Activated CD8-positive, alpha-beta T cell treated with anti-CD3 and anti-CD28 coated beads, Interleukin-2, amount 10 ng/mL, durations not matched to agents 7 days and 5 days (primary cell): ENCODE measurements around the gene LCLAT1. TPM values are rescaled to one million over a fixed set of nuclear protein-coding genes. Genes with fewer than 3 reads are reported as not detected.

ENCODE experiments used
- ATAC-seq: fragments of 150-1000 bp; cut with Tn5 transposase; one replicate; pipeline ENCODE4 v1.10.0; 2021; ENCODE audit warnings: moderate library complexity
- CTCF ChIA-PET: fragments of 350-600 bp; sonication (Branson Sonifier 250); formaldehyde crosslinking; loops from one replicate; lab custom pipeline; 2021; ENCODE audit warnings: antibody characterized with exemption; lab: Charles Lee
- POLR2A ChIA-PET: fragments of 350-600 bp; sonication (Branson Sonifier 250); formaldehyde crosslinking; loops from one replicate; lab custom pipeline; 2021; ENCODE audit warnings: antibody characterized with exemption; lab: Charles Lee
- DNase-seq: peaks from one replicate; pipeline ENCODE4 v3.0.0-alpha.2; 2020
- H3K27ac Mint-ChIP-seq: one replicate; pipeline ENCODE4 v1.8.0; 2021; ENCODE audit warnings: mild to moderate bottlenecking, mixed read lengths
- H3K27me3 Mint-ChIP-seq: one replicate; pipeline ENCODE4 v1.8.0; 2021; ENCODE audit warnings: low read depth, mixed read lengths
- H3K36me3 Mint-ChIP-seq: one replicate; pipeline ENCODE4 v1.8.0; 2021; ENCODE audit warnings: low read depth, mixed read lengths
- H3K4me1 Mint-ChIP-seq: one replicate; pipeline ENCODE4 v1.8.0; 2021; ENCODE audit warnings: low read depth, mixed read lengths
- H3K4me3 Mint-ChIP-seq: one replicate; pipeline ENCODE4 v1.8.0; 2021; ENCODE audit warnings: mild to moderate bottlenecking, mixed read lengths
- H3K9me3 Mint-ChIP-seq: one replicate; pipeline ENCODE4 v1.8.0; 2022; ENCODE audit warnings: mixed read lengths; ENCODE audit not compliant: insufficient read depth
- total RNA-seq, 2 experiments: library from RNA; stranded (reverse); gene quantifications; one replicate each; pipeline ENCODE4 v1.2.3, GENCODE V29; 2021

Gene LCLAT1
- total RNA-seq, 2 experiments from 2014 or later = 25.1 to 25.3 TPM

DNA sequence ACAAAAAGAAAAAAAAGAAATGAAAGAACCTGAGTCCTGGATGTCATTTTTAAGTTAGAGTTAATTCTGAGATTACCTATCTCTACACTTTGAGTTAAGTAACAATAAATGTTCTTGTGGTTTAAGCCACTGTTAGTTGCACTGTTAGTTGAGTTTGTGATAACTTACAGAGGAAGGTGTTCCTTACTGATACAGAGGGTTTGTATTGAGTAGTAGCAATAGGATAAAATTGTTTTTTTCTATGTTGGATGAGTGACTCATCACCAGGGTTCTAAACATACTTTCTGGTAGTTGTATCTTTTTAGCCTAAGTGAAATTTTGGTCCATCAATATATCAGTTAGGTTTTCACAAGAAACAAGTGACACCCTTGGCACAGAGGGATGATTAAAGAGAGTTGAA lies 4.0 kb upstream of the LCLAT1 start:
- Mint-ChIP-seq H3K4me1 (peaks cover 21% of the 10 kb centered on the region), H3K27ac (no peak overlapping the region), H3K4me3 (no peak overlapping the region), H3K36me3 (peaks cover 6% of the 10 kb centered on the region), H3K9me3 (no peaks in the 10 kb centered on the region), H3K27me3 (no peaks in the 10 kb centered on the region)
- DNase-seq (no peak), ATAC-seq (no peak)
- CTCF ChIA-PET = no interaction called here
- POLR2A ChIA-PET = no interaction called here

DNA sequence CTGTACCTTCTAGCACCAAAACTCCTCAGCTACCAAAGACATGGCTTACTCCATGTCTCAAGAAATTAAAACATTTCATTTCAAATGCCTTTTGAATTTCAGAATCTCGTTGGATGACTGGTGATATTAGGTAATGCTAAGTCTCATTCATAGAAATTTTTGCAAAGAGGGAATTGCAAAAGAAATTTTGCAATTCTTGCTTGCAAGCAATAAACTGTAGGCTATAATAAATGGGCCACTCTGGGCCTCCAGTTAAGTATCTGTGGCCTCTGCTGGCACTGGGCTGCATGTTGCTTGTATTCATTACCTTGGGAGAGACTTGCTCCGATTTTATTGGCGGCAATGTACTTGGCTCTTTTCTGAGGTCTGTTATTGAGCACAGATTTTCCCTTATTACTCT lies 2.8 kb upstream of the LCLAT1 start:
- no peak for DNase-seq
- Mint-ChIP-seq H3K4me3 (no peak overlapping the region), H3K36me3 (peaks cover 12% of the 10 kb centered on the region), H3K9me3 (no peaks in the 10 kb centered on the region), H3K27me3 (no peaks in the 10 kb centered on the region), H3K4me1 (peaks cover 30% of the 10 kb centered on the region), H3K27ac (no peak overlapping the region)
- CTCF ChIA-PET = no interaction called here
- POLR2A ChIA-PET = interaction anchor here (4.2 kb wide), 1 partner anchor 23 kb away, joined by 17 read pairs; no protein-coding TSS in a partner anchor
- no peak for ATAC-seq

DNA sequence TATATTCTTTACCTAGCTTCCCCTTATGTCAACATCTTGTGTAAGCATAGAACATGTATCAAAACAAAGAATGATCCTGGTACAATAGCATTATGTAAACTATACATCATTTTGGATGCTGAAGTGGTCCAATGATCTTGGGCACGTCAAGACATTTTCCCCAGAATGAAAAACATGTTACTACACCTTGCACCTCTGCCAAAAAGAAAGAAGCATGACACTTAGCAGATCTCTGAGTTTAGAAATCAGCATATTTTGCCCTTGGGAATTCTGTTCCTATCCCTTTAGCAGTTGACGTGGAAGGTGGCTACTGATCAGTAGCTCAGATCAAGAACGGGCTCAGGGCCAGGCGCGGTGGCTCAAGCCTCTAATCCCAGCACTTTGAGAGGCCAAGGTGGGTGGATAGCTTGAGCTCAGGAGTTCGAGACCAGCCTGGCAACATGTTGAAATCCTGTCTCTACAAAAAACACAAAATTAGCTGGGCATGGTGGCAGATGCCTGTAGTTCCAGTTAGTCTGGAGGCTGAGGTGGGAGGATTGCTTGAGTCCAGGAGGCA lies 1.7 kb upstream of the LCLAT1 start:
- POLR2A ChIA-PET = interaction anchor here (3.6 to 4.2 kb wide), 2 partner anchors 24 to 213 kb away, joined by 17 to 24 read pairs; partner anchors contain the start of gene LBH
- Mint-ChIP-seq H3K9me3 (no peaks in the 10 kb centered on the region), H3K4me1 (peaks cover 24% of the 10 kb centered on the region), H3K27me3 (no peaks in the 10 kb centered on the region), H3K4me3 (no peak overlapping the region), H3K27ac (no peak overlapping the region), H3K36me3 (peaks cover 15% of the 10 kb centered on the region)
- no peak for DNase-seq
- CTCF ChIA-PET = interaction anchor here (1.0 to 4.0 kb wide), 4 partner anchors 12 to 266 kb away, joined by 3 to 22 read pairs (median 4); no protein-coding TSS in a partner anchor
- ATAC-seq = no peak

DNA sequence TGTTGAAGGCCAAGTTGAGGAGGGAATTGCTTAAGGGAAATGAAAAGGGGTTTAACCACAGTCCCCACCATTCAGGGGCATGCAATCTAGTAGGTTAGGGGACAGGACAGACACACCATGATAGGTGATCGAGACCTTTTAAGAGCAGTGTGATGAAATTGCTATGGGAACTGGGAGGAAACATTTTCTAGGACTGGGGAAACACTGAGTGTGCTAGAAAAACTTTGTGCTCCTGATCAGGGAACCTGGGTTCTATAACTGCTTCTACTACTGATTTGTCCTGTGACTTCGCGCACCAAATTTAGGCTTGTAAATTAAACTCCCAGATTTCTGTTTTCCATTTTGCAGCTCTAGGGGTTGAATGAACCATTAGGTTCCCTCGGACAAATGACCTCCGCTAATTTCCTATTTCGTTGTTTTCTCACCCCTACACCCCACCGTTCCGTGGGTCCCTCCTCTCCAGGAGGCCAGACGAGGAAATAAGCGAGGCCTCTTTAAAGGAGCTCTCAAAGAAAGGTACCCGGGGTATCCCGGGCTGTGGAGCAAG lies 371 bp upstream of the LCLAT1 start:
- Mint-ChIP-seq H3K9me3 (no peaks in the 10 kb centered on the region), H3K4me3 (peak overlapping the region; percentile 93), H3K27ac (peak overlapping the region; percentile 97), H3K4me1 (peaks cover 27% of the 10 kb centered on the region), H3K27me3 (no peaks in the 10 kb centered on the region), H3K36me3 (peaks cover 23% of the 10 kb centered on the region)
- DNase-seq (no peak), ATAC-seq (peak; percentile 21)
- ChIA-PET CTCF (interaction anchor here (0.9 to 4.0 kb wide), 13 partner anchors 8 to 282 kb away, joined by 3 to 22 read pairs (median 5); no protein-coding TSS in a partner anchor), POLR2A (interaction anchor here (0.7 to 4.2 kb wide), 10 partner anchors 18 to 300 kb away, joined by 3 to 24 read pairs (median 4); partner anchors contain the start of genes LBH and YPEL5)

DNA sequence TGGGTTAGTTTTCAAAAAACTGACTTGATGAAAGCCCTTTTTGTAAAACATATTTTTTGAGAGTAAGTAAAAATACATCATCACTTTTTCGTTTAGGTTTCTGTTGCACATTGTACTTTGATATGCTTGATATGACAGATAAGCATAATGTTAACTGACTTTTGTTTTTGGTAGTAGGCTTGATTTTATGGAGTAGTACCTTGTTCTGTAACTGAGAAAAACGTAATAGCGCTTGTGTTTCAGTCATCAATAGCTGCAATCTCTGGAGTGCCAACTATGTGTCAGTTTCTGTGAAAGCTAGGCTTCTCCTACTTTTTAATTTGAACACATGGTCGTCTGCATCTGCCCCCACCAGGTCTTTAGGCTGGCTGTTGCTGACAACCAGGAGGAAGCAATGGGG lies 1.3 kb downstream of the LCLAT1 start:
- no peak for DNase-seq
- no peaks in the 10 kb centered on the region for H3K9me3 Mint-ChIP-seq
- ChIA-PET CTCF (interaction anchor here (0.9 to 4.0 kb wide), 11 partner anchors 10 to 284 kb away, joined by 3 to 22 read pairs (median 7); no protein-coding TSS in a partner anchor), POLR2A (interaction anchor here (3.6 to 4.2 kb wide), 2 partner anchors 27 to 216 kb away, joined by 17 to 24 read pairs; partner anchors contain the start of gene LBH)
- no peaks in the 10 kb centered on the region for H3K27me3 Mint-ChIP-seq
- peaks cover 23% of the 10 kb centered on the region for H3K36me3 Mint-ChIP-seq
- peak overlapping the region; percentile 23 for H3K27ac Mint-ChIP-seq
- H3K4me1 Mint-ChIP-seq = peaks cover 27% of the 10 kb centered on the region
- ATAC-seq = no peak
- peak overlapping the region; percentile 93 for H3K4me3 Mint-ChIP-seq

DNA sequence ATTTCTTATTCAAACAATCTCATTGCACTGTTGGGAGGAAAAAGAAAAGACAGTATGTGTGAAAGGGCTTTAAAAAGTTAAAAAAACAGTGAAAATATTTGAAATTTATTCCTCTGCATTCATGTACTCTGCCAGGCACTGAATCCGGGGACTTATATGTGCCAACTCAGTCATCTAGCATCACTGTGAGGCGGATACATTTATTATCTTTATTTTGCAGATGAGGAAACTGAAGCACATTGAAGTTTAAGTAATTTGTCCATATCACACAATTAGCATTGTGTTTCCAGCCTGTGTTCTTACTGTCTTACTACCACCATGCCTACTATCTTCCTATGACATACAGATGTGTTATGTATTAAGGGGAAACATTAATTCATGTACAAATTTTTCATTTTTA lies 1.8 kb downstream of the LCLAT1 start:
- H3K27me3 Mint-ChIP-seq = no peaks in the 10 kb centered on the region
- no peak overlapping the region for H3K27ac Mint-ChIP-seq
- POLR2A ChIA-PET = interaction anchor here (3.6 kb wide), 1 partner anchor 216 kb away, joined by 24 read pairs; the partner anchor contains the start of gene LBH
- peaks cover 23% of the 10 kb centered on the region for H3K36me3 Mint-ChIP-seq
- peaks cover 27% of the 10 kb centered on the region for H3K4me1 Mint-ChIP-seq
- ATAC-seq (no peak), DNase-seq (no peak)
- CTCF ChIA-PET = interaction anchor here (2.5 to 4.0 kb wide), 5 partner anchors 27 to 284 kb away, joined by 10 to 22 read pairs (median 10); no protein-coding TSS in a partner anchor
- H3K4me3 Mint-ChIP-seq = peak overlapping the region; percentile 93
- no peaks in the 10 kb centered on the region for H3K9me3 Mint-ChIP-seq

DNA sequence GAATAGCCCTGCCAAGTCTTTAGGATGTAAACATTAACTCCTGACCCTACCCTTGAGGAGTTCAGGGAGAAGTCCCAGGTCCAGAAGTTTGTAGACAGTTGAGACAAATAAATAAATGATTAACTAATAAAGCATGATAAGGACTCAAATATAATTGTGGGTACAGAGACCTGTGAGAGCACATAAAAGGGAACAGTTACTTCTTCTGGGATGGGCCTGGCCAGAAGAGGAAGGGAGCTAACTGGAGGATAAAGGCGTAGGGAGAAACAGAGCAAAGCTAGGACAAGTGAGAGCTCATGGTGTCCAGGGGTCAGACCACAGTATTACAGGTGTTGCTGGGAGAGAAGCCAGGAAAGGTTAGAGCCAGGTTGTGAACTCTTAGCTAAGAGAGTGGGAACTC lies 3.0 kb downstream of the LCLAT1 start:
- ChIA-PET CTCF (interaction anchor here (1.2 to 1.6 kb wide), 3 partner anchors 28 to 115 kb away, joined by 3 to 4 read pairs (median 4); no protein-coding TSS in a partner anchor), POLR2A (no interaction called here)
- H3K9me3 Mint-ChIP-seq = no peaks in the 10 kb centered on the region
- peaks cover 23% of the 10 kb centered on the region for H3K36me3 Mint-ChIP-seq
- H3K27me3 Mint-ChIP-seq = no peaks in the 10 kb centered on the region
- no peak overlapping the region for H3K27ac Mint-ChIP-seq
- H3K4me3 Mint-ChIP-seq = no peak overlapping the region
- DNase-seq (no peak), ATAC-seq (no peak)
- H3K4me1 Mint-ChIP-seq = peaks cover 27% of the 10 kb centered on the region

DNA sequence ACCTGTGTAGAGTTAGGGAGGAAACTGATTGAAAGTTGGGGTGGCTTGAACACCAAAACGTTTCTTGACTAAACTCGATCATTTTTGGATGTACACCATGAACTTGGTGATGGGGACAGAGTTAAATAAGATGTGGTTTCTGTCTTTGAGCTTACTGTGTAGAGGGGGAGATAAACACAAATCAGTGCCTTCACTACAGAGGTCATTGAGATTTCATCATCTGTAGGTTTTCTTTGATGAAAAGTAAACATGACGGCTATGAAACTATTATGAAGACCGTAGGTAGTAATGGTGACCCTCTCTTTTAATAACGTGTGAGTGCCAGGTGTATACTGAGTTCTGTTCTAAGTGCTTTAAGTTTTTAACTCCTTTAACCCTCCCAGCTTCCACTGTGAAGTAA lies 6.5 kb downstream of the LCLAT1 start:
- ATAC-seq = no peak

DNA sequence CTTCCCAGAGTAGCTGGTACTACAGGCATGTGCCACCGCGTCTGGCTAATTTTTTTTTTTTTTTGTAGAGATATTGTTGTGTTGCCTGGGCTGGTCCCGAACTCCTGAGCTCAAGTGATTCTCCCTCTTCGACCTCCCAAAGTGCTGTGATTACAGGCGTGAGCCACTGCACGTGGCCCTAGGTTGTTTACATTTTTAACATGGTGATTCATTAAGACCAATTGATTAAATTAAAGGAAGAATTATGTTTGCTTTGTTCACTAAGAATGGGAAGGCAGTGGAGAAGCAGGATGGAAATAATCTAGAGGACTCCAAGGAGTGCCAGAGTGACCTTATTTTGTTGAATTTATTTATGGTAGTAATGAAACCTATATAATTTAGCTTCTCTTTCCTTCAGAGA lies 7.5 kb downstream of the LCLAT1 start:
- Mint-ChIP-seq H3K9me3 (no peaks in the 10 kb centered on the region), H3K36me3 (peaks cover 17% of the 10 kb centered on the region), H3K4me3 (no peak overlapping the region), H3K27me3 (no peaks in the 10 kb centered on the region), H3K4me1 (peaks cover 16% of the 10 kb centered on the region), H3K27ac (no peak overlapping the region)
- CTCF ChIA-PET = interaction anchor here (1.4 kb wide), 1 partner anchor 257 kb away, joined by 3 read pairs; no protein-coding TSS in a partner anchor
- POLR2A ChIA-PET = no interaction called here
- ATAC-seq (no peak), DNase-seq (no peak)

More for the DNA sequence above, 6.5 kb downstream of the LCLAT1 start:
- Mint-ChIP-seq H3K27me3 (no peaks in the 10 kb centered on the region), H3K36me3 (peaks cover 16% of the 10 kb centered on the region), H3K4me1 (peaks cover 14% of the 10 kb centered on the region), H3K4me3 (no peak overlapping the region), H3K27ac (no peak overlapping the region), H3K9me3 (no peaks in the 10 kb centered on the region)
- POLR2A ChIA-PET = no interaction called here
- DNase-seq = no peak
- CTCF ChIA-PET = interaction anchor here (1.4 kb wide), 1 partner anchor 258 kb away, joined by 3 read pairs; no protein-coding TSS in a partner anchor

DNA sequence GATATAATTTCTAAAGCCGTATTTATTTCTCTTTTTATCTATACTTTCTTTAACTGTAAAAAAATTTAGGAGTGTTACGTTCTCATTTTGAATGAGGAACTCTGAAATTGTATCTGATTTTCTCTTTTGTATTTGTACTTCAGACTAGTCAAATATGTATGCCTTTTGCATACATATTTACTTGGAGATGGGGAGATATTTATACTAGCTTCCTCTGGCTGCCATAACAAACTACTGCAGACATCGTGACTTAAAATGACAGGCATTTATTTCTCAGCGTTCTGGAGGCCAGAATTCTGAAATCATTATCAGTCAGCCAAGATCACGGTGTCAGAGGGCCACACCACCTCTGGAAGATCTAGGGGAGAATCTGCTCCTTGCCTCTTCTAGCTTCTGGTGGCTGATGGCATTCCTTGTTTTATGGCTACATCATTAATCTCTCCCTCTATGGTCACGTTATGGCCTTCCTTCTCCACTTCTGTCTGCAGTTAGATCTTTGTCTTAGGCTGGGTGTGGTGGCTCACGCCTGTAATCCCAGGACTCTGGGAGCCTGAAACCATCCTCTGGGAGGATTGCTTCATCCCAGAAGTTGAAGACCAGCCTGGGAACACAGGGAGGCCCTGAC lies 8.2 kb downstream of the LCLAT1 start:
- Mint-ChIP-seq H3K9me3 (no peaks in the 10 kb centered on the region), H3K4me3 (no peak overlapping the region), H3K27me3 (no peaks in the 10 kb centered on the region), H3K27ac (no peak overlapping the region), H3K36me3 (peaks cover 19% of the 10 kb centered on the region), H3K4me1 (peaks cover 16% of the 10 kb centered on the region)
- POLR2A ChIA-PET = no interaction called here
- CTCF ChIA-PET = no interaction called here
- ATAC-seq = no peak
- DNase-seq = no peak

DNA sequence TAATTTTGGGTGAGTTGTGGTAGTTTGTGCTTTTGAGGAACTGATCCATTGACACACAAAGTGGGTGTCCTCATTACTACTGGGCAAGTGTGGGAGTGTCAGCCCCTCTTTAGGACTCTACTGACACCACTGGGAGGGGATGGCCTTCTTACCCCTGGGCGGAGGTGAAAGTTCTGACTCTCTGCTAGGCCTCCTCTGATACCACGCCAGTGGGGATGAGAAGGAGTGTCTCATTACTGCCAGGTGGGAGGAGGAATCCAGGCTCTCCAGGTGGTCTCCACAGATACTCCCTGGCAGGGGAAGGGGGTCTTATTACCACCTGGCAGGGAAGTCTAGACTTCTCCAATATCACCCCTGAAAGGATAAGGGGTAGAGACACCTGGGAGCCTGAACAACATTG lies 9.1 kb downstream of the LCLAT1 start:
- Mint-ChIP-seq H3K27me3 (no peaks in the 10 kb centered on the region), H3K36me3 (peaks cover 18% of the 10 kb centered on the region), H3K9me3 (no peaks in the 10 kb centered on the region), H3K4me1 (peaks cover 16% of the 10 kb centered on the region), H3K4me3 (no peak overlapping the region), H3K27ac (no peak overlapping the region)
- POLR2A ChIA-PET = no interaction called here
- DNase-seq (no peak), ATAC-seq (no peak)
- CTCF ChIA-PET = interaction anchor here (1.1 kb wide), 1 partner anchor 217 kb away, joined by 4 read pairs; no protein-coding TSS in a partner anchor
